GM21528 (cell line): ENCODE data around the gene KCNG4.

Experiments
- ATAC-seq: cut with Tn5 transposase; IDR thresholded peaks from one replicate; pipeline ENCODE4 v1.9.1; 2021; ENCODE audit warnings: mild to moderate bottlenecking, moderate library complexity; ENCODE audit not compliant: unreplicated experiment, low FRiP score

Gene KCNG4

GRCh38 chr16:84239909-84240308, at the start of gene KCNG4:
KCNG4 (minus strand) TSS chr16:84240012; CDS start chr16:84237485, 2,527 bp downstream.
- no peak for ATAC-seq

- no peak for ATAC-seq
Measured at GRCh38 chr16:84288902-84289301, 49.1 kb upstream of the KCNG4 start.

GRCh38 chr16:84286578-84287240, 46.9 kb upstream of the KCNG4 start:
- ATAC-seq, result no peak

GRCh38 chr16:84284154-84284722, 44.4 kb upstream of the KCNG4 start:
- no peak for ATAC-seq

- no peak for ATAC-seq
Measured at GRCh38 chr16:84283314-84284153, 43.7 kb upstream of the KCNG4 start.

GRCh38 chr16:84282533-84282932, 42.7 kb upstream of the KCNG4 start:
- ATAC-seq, result no peak

GRCh38 chr16:84281074-84281473, 41.3 kb upstream of the KCNG4 start:
- ATAC-seq, result no peak

- no peak for ATAC-seq
Measured at GRCh38 chr16:84279881-84280280, 40.1 kb upstream of the KCNG4 start.

GRCh38 chr16:84278968-84279367, 39.2 kb upstream of the KCNG4 start:
- ATAC-seq, result no peak

- no peak for ATAC-seq
Measured at GRCh38 chr16:84278333-84278732, 38.5 kb upstream of the KCNG4 start.

- no peak for ATAC-seq
Measured at GRCh38 chr16:84277244-84277823, 37.5 kb upstream of the KCNG4 start.

GRCh38 chr16:84275585-84276151, 35.9 kb upstream of the KCNG4 start:
- no peak for ATAC-seq

- no peak for ATAC-seq
Measured at GRCh38 chr16:84274515-84274914, 34.7 kb upstream of the KCNG4 start.

GRCh38 chr16:84272740-84273320, 33.0 kb upstream of the KCNG4 start:
- no peak for ATAC-seq

GRCh38 chr16:84271866-84272265, 32.1 kb upstream of the KCNG4 start:
- ATAC-seq, result no peak

- no peak for ATAC-seq
Measured at GRCh38 chr16:84271037-84271436, 31.2 kb upstream of the KCNG4 start.

- ATAC-seq, result no peak
Measured at GRCh38 chr16:84270531-84270930, 30.7 kb upstream of the KCNG4 start.

GRCh38 chr16:84270071-84270470, 30.3 kb upstream of the KCNG4 start:
- ATAC-seq, result no peak

GRCh38 chr16:84268291-84269040, 28.7 kb upstream of the KCNG4 start:
- ATAC-seq, result no peak

GRCh38 chr16:84267380-84267779, 27.6 kb upstream of the KCNG4 start:
- ATAC-seq, result no peak
